ENCODE results near the gene TBC1D8.

- TF ChIP-seq POLR2AphosphoS5 (IDR thresholded peaks at IDR 0.05; ENCODE audit: borderline replicate concordance, low read depth, low read length) = no peak
- no peak for TF ChIP-seq EZH2 (IDR thresholded peaks at IDR 0.05)
Observed at GRCh38 chr2:101082998-101083397, 68.2 kb downstream of the TBC1D8 start.
